K562 (cell line): ENCODE results near the gene XKR3. TPM values are rescaled to one million over a fixed set of nuclear protein-coding genes. Genes with fewer than 3 reads are reported as not detected.

Experiments used
- ATAC-seq: fragments of 200-7000 bp; cut with Tn5 transposase; 3 replicates; pipeline ENCODE4 v1.9.1; 2020; ENCODE audit warnings: moderate library complexity
- BruUV-seq: library from RNA; stranded (reverse); fragments of 400-500 nt; replicated peaks from 2 replicates; lab custom pipeline; 2021; lab: Mats Ljungman, UMichigan
- CTCF ChIA-PET: fragments of 300-600 bp; formaldehyde crosslinking; extraction: SDS; loops from one replicate; lab custom pipeline; 2021; ENCODE audit warnings: low intra/inter-chr PET ratio; lab: Yijun Ruan, JAX
- POLR2A ChIA-PET: fragments of 300-600, 350-650 bp; sonication (Branson Sonifier 250); formaldehyde crosslinking; extraction: SDS; loops from one replicate; lab custom pipeline; 2021; ENCODE audit warnings: antibody characterized with exemption, inconsistent platforms; lab: Yijun Ruan, JAX
- DNase-seq, 4 experiments: peaks; one replicate each; pipeline versions ENCODE4 v3.0.0 to v3.0.0-alpha.2; 2011 to 2018; ENCODE audit warnings: low spot score in 3 of 4, mixed read lengths in 3 of 4; ENCODE audit errors: extremely low read depth in 1 of 4
- FAIRE-seq: peaks from 2 replicates; lab custom pipeline; 2011; peaks lifted over from hg19 to GRCh38; lab: Jason Lieb, UNC
- H2AFZ ChIP-seq: 2 replicates; pipeline ENCODE4 v1.6.0; 2011; ENCODE audit warnings: low read depth, low read length, control low read depth, inconsistent platforms
- H3K27ac ChIP-seq: fragments of 200-600 bp; 3 replicates; pipeline ENCODE4 v1.8.0; 2011; ENCODE audit warnings: low read depth, mild to moderate bottlenecking, control low read depth, inconsistent platforms, low read length, moderate library complexity, mixed read lengths; ENCODE audit errors: extremely low read depth
- H3K27me3 ChIP-seq, 2 experiments: fragments of 300-600 bp in 1 of 2; 2 replicates in 1 of 2; 3 replicates in 1 of 2; pipeline versions ENCODE4 v1.6.0 to v1.8.0; 2011; ENCODE audit warnings: inconsistent platforms in 2 of 2, low read length in 2 of 2, mild to moderate bottlenecking in 1 of 2, mixed read lengths in 1 of 2, moderate library complexity in 1 of 2; ENCODE audit not compliant: control insufficient read depth in 2 of 2, insufficient read depth in 2 of 2
- H3K36me3 ChIP-seq: fragments of 300-600 bp; 3 replicates; pipeline ENCODE4 v1.8.0; 2011; ENCODE audit warnings: mild to moderate bottlenecking, low read length, inconsistent platforms; ENCODE audit not compliant: control insufficient read depth, insufficient read depth
- H3K4me1 ChIP-seq, 2 experiments: fragments of 200-600 bp in 1 of 2; replicated peaks in 1 of 2; 2 replicates in 1 of 2; 3 replicates in 1 of 2; pipeline versions ENCODE4 v1.5.1 to v1.8.0; 2011; ENCODE audit warnings: inconsistent platforms in 2 of 2, low read length in 2 of 2, mild to moderate bottlenecking in 1 of 2, mixed read lengths in 1 of 2, moderate library complexity in 1 of 2; ENCODE audit not compliant: control insufficient read depth in 2 of 2, insufficient read depth in 2 of 2
- H3K4me2 ChIP-seq: 2 replicates; pipeline ENCODE4 v1.6.1; 2011; ENCODE audit warnings: low read length, control low read depth, inconsistent platforms, mixed read lengths; ENCODE audit not compliant: insufficient read depth
- H3K4me3 ChIP-seq: fragments of 200-600 bp; sonication (generic), shearing (Covaris generic); 2 replicates; pipeline ENCODE4 v1.5.1; 2016; ENCODE audit warnings: control low read depth, inconsistent platforms
- H3K79me2 ChIP-seq: fragments of 200-600 bp; 3 replicates; pipeline ENCODE4 v1.8.0; 2011; ENCODE audit warnings: low read length, inconsistent platforms; ENCODE audit not compliant: control insufficient read depth, insufficient read depth
- H3K9ac ChIP-seq, 2 experiments: 2 replicates each; pipeline versions ENCODE4 v1.6.0 to v1.6.1; 2011; ENCODE audit warnings: low read depth in 2 of 2, low read length in 2 of 2, control low read depth in 1 of 2, inconsistent platforms in 1 of 2, mild to moderate bottlenecking in 1 of 2, mixed read lengths in 1 of 2; ENCODE audit not compliant: insufficient read depth in 1 of 2
- H3K9me1 ChIP-seq: one replicate; pipeline ENCODE4 v1.6.0; 2011; ENCODE audit warnings: inconsistent platforms, mild to moderate bottlenecking, low read length, moderate library complexity; ENCODE audit not compliant: control insufficient read depth, insufficient read depth
- H3K9me3 ChIP-seq: replicated peaks from 2 replicates; pipeline ENCODE4 v1.5.1; 2011; ENCODE audit warnings: low read depth, low read length, inconsistent platforms; ENCODE audit not compliant: control insufficient read depth, insufficient read depth
- H4K20me1 ChIP-seq: replicated peaks from 2 replicates; pipeline ENCODE4 v1.6.1; 2011; ENCODE audit warnings: low read length, inconsistent platforms, mixed read lengths; ENCODE audit not compliant: control insufficient read depth, insufficient read depth
- ARNT ChIP-seq, 2 experiments: fragments of 450-650 bp; IDR thresholded peaks; 2 replicates each; pipeline ENCODE4 v1.6.1; 2016; ENCODE audit warnings: mild to moderate bottlenecking in 1 of 2
- CSDE1 ChIP-seq, 2 experiments: fragments of 450-650 bp; IDR thresholded peaks; 2 replicates each; pipeline ENCODE4 v1.6.1; 2016; ENCODE audit warnings: mild to moderate bottlenecking in 1 of 2
- HDAC3 ChIP-seq: fragments of 450-650 bp; IDR thresholded peaks from 2 replicates; pipeline ENCODE4 v1.6.1; 2018; ENCODE audit warnings: borderline replicate concordance, mild to moderate bottlenecking, moderate library complexity; ENCODE audit not compliant: partially characterized antibody
- HOXB6 ChIP-seq: fragments of 250-450 bp; sonication (Bioruptor Pico); IDR thresholded peaks from 2 replicates; pipeline ENCODE4 v1.5.1; 2022; ENCODE audit warnings: mild to moderate bottlenecking, borderline replicate concordance
- JUN ChIP-seq, 2 experiments: sonication (generic) in 1 of 2; formaldehyde crosslinking in 1 of 2; IDR thresholded peaks; 2 replicates each; pipeline versions ENCODE4 v1.6.1 to v1.8.0; 2012 to 2022; ENCODE audit warnings: borderline replicate concordance in 2 of 2, mild to moderate bottlenecking in 2 of 2, improper control_type of control experiment in 1 of 2, low read depth in 1 of 2, low read length in 1 of 2, missing genetic modification reagents in 1 of 2
- MCM2 ChIP-seq: fragments of 450-650 bp; IDR thresholded peaks from 2 replicates; pipeline ENCODE4 v1.6.1; 2017; ENCODE audit warnings: low read depth, mild to moderate bottlenecking
- RFX5 ChIP-seq: IDR thresholded peaks from 2 replicates; pipeline ENCODE4 v1.6.1; 2011; ENCODE audit warnings: low read depth, mild to moderate bottlenecking, improper control_type of control experiment, low read length
- SRSF7 ChIP-seq: fragments of 200-400 bp; formaldehyde crosslinking; optimal IDR thresholded peaks from 2 replicates; pipeline ENCODE3; 2017; ENCODE audit warnings: mild to moderate bottlenecking, low read depth, low read length
- ZKSCAN1 ChIP-seq: fragments of 150-350 bp; IDR thresholded peaks from 2 replicates; pipeline ENCODE4 v1.6.1; 2016; ENCODE audit warnings: low read depth, low read length
- ZNF347 ChIP-seq: fragments of 450-650 bp; formaldehyde crosslinking; IDR thresholded peaks from 2 replicates; pipeline ENCODE4 v1.4.0; 2020; ENCODE audit warnings: low read depth, mild to moderate bottlenecking, moderate library complexity
- ZNF445 ChIP-seq: fragments of 250-450 bp; sonication (Bioruptor Pico); IDR thresholded peaks from 2 replicates; pipeline ENCODE4 v1.4.0; 2020; ENCODE audit warnings: low read depth, mild to moderate bottlenecking, moderate library complexity
- ZNF707 ChIP-seq: fragments of 250-450 bp; sonication (Bioruptor Pico); conservative IDR thresholded peaks from 2 replicates; pipeline ENCODE4 v1.8.0; 2022; ENCODE audit warnings: inconsistent platforms, mild to moderate bottlenecking, moderate library complexity
- WGBS: fragments of 100-300 bp; shearing (Covaris generic); methylation state at CpG from one replicate; pipeline ENCODE4 v1.1.6; 2016; ENCODE audit warnings: low coverage, mixed read lengths; ENCODE audit not compliant: insufficient coverage; ENCODE audit errors: missing lambda C conversion rate; 5-methylcytosine and 5-hydroxymethylcytosine counted together
- in situ Hi-C: fragments of 300-500 bp; cut with MboI; formaldehyde crosslinking; loops from 4 replicates; pipeline ENCODE4 v1.15.0; 2018; ENCODE audit warnings: inconsistent platforms, mixed read lengths
- intact Hi-C: fragments of 100-400 bp; cut with micrococcal nuclease; formaldehyde crosslinking; loops from 2 replicates; pipeline ENCODE4 v1.14.2; 2022
- polyA plus RNA-seq, 8 experiments: library from polyadenylated mRNA; depleted of rRNA in 4 of 8; stranded (reverse) in 5 of 8; unstranded in 3 of 8; fragments of >200 nt; fragmentation: Nextera tagmentation in 2 of 8; fragmentation: Illumina TruSeq in 1 of 8; extraction: Ambion mirVana in 2 of 8; extraction: Trizol in 1 of 8; gene quantifications; 2 replicates each; pipeline versions ENCODE4 v1.2.1 to v1.2.3, GENCODE V29; 2011 to 2014; ENCODE audit warnings: inconsistent platforms in 1 of 8, missing spikeins in 1 of 8
- total RNA-seq, 7 experiments: library from RNA; depleted of rRNA in 6 of 7; stranded (reverse); fragments of >200 nt in 6 of 7; fragmentation: Illumina TruSeq in 2 of 7; extraction: Trizol in 2 of 7; gene quantifications; 2 replicates each; pipeline versions ENCODE4 v1.2.1 to v1.2.3, GENCODE V29; 2011 to 2021; ENCODE audit warnings: low replicate concordance in 1 of 7
- TF ChIP-seq, protein P1 (sequence below): sonication (generic); formaldehyde crosslinking; IDR thresholded peaks from 2 replicates; pipeline ENCODE4 v1.9.0; 2022; ENCODE audit warnings: mild to moderate bottlenecking, missing genetic modification reagents
- TF ChIP-seq, protein P2 (sequence below): fragments of 450-650 bp; formaldehyde crosslinking; IDR thresholded peaks from 2 replicates; pipeline ENCODE4 v1.4.0; 2020; ENCODE audit warnings: mild to moderate bottlenecking, moderate library complexity
- TF ChIP-seq, protein P3 (sequence below), 2 experiments: fragments of 250-450 bp in 1 of 2; fragments of 450-650 bp in 1 of 2; sonication (Bioruptor Pico) in 1 of 2; IDR thresholded peaks; 2 replicates each; pipeline versions ENCODE4 v1.6.1 to v1.8.0; 2016 to 2021; ENCODE audit warnings: mild to moderate bottlenecking in 2 of 2, moderate library complexity in 2 of 2, missing compliant biosample characterization in 1 of 2, missing genetic modification characterization in 1 of 2

Gene XKR3
- total and polyA plus RNA-seq, 9 of the 15 experiments (the other 6 are each of a cell fraction or from before 2014, with no cell fraction given): 3.5 to 11.5 (median 7.1) TPM

GRCh38 chr22:16834971-16835370 is 9.8 kb upstream of the XKR3 start:
- no peaks in the 10 kb centered on the region for H4K20me1 ChIP-seq
- no peak for FAIRE-seq
- H3K27me3 ChIP-seq: no peaks in the 10 kb centered on the region
- H3K4me3 ChIP-seq: no peak overlapping the region
- no peak for DNase-seq
- no TSS peak for BruUV-seq
- H3K79me2 ChIP-seq: no peaks in the 10 kb centered on the region
- ChIA-PET POLR2A (no interaction called here), CTCF (no interaction called here)
- H3K4me1 ChIP-seq: no peaks in the 10 kb centered on the region
- H3K4me2 ChIP-seq: no peak overlapping the region
- H3K9me1 ChIP-seq: no peaks in the 10 kb centered on the region
- TF ChIP-seq MCM2: no peak
- no peaks in the 10 kb centered on the region for H3K36me3 ChIP-seq
- intact Hi-C loops (no loop called here), in situ Hi-C loops (no loop called here)
- H3K27ac ChIP-seq: no peak overlapping the region
- no peak overlapping the region for H3K9ac ChIP-seq
- WGBS: 0% methylated on average over 1 of the region's 1 CpG
- H3K9me3 ChIP-seq: no peaks in the 10 kb centered on the region
- no peak for ATAC-seq
- no peak overlapping the region for H2AFZ ChIP-seq

GRCh38 chr22:16831257-16831656 is 6.0 kb upstream of the XKR3 start:
- Histone ChIP-seq H3K27me3 (no peaks in the 10 kb centered on the region), H3K9me1 (no peaks in the 10 kb centered on the region), H2AFZ (no peak overlapping the region), H3K9me3 (no peaks in the 10 kb centered on the region), H3K27ac (no peak overlapping the region), H3K9ac (no peak overlapping the region), H3K4me2 (no peak overlapping the region), H3K4me1 (no peaks in the 10 kb centered on the region), H3K4me3 (no peak overlapping the region), H4K20me1 (no peaks in the 10 kb centered on the region), H3K79me2 (no peaks in the 10 kb centered on the region), H3K36me3 (no peaks in the 10 kb centered on the region)
- no peak for FAIRE-seq
- CTCF ChIA-PET: no interaction called here
- BruUV-seq: no TSS peak
- no peak for DNase-seq
- intact Hi-C loops (no loop called here), in situ Hi-C loops (no loop called here)
- WGBS: 1% methylated on average over 5 of the region's 5 CpGs
- ATAC-seq: no peak
- POLR2A ChIA-PET: no interaction called here
- TF ChIP-seq CSDE1 (IDR thresholded peaks at IDR 0.05) (no peak), ZNF347 (CRISPR knock-in tag) (no peak), HDAC3 (no peak), ZNF707 (no peak), ZKSCAN1 (no peak), RFX5 (no peak), ZNF445 (CRISPR knock-in tag) (no peak), JUN (IDR thresholded peaks at IDR 0.05; ENCODE audit: borderline replicate concordance, low read depth, low read length) (no peak), JUN (CRISPR knock-in tag; IDR thresholded peaks at IDR 0.05; ENCODE audit: borderline replicate concordance) (no peak), HOXB6 (no peak), ARNT (IDR thresholded peaks at IDR 0.05) (no peak), SRSF7 (no peak)
- TF ChIP-seq, protein P1, sequence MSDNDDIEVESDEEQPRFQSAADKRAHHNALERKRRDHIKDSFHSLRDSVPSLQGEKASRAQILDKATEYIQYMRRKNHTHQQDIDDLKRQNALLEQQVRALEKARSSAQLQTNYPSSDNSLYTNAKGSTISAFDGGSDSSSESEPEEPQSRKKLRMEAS (CRISPR knock-in tag): no peak
- TF ChIP-seq, protein P2, sequence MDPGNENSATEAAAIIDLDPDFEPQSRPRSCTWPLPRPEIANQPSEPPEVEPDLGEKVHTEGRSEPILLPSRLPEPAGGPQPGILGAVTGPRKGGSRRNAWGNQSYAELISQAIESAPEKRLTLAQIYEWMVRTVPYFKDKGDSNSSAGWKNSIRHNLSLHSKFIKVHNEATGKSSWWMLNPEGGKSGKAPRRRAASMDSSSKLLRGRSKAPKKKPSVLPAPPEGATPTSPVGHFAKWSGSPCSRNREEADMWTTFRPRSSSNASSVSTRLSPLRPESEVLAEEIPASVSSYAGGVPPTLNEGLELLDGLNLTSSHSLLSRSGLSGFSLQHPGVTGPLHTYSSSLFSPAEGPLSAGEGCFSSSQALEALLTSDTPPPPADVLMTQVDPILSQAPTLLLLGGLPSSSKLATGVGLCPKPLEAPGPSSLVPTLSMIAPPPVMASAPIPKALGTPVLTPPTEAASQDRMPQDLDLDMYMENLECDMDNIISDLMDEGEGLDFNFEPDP (CRISPR knock-in tag): no peak
- TF ChIP-seq, protein P3, sequence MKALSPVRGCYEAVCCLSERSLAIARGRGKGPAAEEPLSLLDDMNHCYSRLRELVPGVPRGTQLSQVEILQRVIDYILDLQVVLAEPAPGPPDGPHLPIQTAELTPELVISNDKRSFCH (CRISPR knock-in tag; IDR thresholded peaks at IDR 0.05): no peak
- TF ChIP-seq, protein P3 (tag; IDR thresholded peaks at IDR 0.05): no peak
